HG03108 (cell line): ENCODE data around the gene ASPDH.

Experiments used
- ATAC-seq: cut with Tn5 transposase; IDR thresholded peaks from one replicate; pipeline ENCODE4 v1.9.1; 2021; ENCODE audit warnings: moderate library complexity; ENCODE audit not compliant: unreplicated experiment

ASPDH gene

DNA sequence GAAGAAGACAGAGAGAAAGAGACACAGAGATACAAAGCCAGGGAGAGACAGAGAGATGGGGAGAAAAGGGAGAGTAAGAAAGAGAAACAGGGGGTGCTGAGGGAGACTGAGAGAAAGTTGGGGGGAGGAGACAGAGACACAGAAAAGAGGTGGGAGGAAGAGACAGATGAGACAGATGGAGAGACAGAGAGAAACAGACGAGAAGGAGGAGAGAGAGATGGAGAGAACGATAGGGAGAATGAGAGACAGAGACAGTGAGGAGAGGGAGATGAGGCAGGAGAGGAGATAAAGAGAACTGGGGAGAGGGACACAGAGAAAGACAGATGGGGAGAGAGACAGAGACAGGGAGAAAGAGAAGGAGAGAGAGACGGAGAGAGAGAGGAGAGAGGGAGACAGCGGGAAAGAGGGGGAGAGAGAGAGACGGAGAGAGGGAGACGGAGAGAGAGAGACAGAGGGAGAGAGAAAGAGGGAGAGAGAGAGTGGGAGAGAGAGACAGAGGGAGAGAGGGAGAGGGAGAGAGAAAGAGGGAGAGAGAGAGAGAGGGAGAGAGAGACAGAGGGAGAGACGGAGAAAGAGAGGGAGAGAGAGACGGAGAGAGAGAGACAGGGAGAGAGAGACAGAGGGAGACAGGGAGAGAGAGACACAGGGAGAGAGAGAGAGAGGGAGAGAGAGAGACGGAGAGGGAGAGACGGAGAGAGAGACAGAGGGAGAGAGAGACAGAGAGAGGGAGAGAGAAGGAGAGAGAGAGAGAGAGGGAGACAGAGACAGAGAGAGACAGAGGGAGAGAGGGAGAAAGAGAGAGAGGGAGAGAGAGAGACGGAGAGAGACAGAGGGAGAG, 15.3 kb downstream of the ASPDH start:
- no peak for ATAC-seq

DNA sequence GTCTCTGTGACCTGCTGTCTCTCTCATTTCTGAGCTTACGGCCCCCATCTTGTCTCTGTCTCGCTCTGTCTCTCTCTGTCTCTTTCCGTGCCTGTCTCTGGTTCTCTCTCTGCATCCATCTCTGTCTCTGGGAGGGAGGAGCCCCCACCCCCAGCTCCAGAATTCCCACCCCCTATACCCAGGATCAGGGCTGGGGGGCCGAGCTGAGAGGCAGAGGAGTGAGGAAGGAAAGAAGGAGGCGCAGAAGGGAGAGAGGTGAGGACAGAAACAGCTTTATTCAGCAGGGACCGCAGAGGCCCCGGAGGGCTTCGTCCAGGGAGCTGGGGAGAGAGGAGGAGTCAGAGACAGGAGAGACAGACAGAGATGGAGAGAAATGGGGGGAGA, 16.7 kb downstream of the ASPDH start:
- ATAC-seq, result no peak

DNA sequence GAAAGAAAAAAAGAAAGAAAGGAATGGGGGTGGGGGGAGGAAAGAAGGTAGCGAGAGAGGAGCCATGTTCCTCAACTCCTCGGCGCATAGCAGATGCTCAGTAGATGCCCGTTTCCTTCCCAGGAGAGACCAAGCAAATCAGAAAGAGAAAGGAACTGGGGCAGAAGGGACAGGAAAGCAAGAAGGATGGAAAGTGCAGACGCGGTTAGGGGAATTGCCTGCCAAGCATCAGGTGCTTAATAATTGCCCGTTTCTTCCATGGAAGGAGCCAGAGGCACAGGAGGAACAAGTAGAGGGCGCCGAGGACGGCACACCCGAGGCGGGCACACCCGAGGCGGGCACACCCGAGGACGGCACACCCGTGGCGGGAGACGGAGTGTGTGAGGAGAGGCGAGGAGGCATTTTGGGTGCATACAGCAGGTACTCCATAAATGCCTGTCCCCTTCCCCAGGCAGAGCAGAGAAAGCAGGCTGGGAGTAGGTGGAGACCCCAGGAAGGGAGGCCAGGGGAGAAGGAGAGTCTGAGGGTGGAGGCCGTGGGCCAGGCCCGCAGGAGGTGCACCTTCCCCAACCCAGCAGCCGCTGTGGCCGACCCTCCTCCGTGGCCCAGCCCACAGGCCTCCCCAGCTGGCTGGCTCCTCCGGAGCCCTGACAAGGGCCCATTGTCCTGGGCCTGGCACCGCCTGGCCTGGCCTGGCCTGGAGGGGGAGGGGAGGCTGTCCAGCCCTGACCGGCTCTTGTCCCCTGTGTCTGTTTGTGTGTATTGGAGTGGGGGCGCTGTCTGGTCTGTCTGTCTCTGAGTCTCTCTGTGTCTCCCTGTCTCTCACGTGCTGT, 17.3 kb downstream of the ASPDH start:
- no peak for ATAC-seq

DNA sequence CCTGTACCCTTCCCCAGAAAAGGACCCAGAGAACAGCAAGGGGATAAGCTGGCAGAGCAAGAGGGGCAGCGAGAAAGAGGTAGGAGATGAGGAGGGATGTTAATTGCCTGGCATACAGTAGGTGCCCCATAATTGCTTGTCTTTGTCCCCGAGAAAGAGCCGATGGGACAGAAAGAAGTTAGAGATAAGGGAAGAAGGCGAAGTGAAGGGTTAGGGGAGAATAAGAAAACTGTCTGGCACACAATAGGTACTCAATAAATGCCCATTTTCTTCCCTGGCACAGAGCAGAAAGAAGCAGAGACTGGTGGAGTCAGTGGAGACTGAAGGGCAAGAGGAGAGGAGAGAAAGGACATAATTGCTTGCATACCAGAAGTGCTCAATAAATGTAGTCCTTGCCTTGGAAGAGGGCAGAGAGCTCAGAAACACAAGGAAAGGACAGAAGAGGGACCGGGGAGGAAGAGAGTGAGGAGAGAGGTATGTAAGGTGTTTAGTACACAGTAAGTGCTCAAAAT, 18.6 kb downstream of the ASPDH start:
- no peak for ATAC-seq

DNA sequence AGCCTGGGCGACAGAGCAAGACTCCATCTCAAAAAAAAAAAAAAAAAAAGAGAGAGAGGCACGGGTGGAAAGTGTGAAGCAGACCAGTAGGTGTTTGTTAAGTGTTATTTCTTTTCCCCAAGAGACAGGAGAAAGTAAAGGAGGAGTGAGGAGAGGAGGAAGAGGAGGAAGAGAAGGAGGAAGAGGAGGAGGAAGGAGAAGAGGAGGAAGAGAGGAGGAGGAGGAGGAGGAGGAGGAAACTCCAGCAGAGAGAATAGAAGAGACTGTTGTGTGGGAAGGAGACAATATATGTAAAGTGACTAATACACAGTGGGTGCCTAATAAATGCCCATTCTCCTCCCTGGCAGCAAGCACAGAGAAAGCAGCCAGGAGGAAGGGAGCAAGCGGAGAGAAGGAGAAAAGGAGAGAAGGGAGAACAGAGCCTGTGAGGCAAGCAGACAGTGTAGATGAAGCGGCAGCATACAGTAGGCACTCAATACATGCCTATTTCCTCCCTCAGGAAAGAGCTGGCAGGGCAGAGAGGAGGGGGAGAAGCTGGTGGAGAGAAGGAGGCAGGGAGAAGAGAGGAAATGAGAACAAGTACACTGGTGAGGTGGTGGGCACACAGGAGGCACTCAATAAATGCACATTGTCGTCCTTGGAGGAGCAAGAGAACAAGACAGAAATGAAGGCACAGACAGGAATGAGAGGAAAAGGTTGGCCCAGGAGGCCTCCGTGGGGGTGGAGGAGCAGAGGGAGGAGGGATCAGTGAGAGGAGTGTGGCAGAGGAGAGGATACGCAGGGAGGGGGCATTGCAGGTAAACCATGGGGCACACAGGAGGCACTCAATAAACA, 19.3 kb downstream of the ASPDH start:
- ATAC-seq, result no peak

DNA sequence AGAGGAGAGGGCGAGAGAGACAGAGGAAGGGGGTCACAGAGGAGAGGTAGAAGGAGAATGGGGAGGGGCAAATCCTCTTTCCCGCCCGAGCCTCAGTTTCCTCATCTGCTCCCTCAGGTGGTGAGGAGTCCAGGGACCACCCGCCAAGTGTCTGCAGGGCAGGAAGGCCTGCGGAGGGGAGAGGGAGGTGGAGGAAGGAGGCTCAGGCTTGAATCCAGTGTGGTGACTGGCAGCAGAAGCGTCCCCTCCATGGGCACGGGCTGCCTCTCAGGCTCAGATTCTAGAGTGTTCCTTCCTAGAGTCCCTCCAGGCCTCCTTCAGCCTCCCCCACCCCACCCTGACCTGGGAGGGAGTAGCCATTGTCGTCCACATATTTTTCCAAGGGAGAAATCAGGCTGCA, 20.5 kb downstream of the ASPDH start:
- no peak for ATAC-seq

DNA sequence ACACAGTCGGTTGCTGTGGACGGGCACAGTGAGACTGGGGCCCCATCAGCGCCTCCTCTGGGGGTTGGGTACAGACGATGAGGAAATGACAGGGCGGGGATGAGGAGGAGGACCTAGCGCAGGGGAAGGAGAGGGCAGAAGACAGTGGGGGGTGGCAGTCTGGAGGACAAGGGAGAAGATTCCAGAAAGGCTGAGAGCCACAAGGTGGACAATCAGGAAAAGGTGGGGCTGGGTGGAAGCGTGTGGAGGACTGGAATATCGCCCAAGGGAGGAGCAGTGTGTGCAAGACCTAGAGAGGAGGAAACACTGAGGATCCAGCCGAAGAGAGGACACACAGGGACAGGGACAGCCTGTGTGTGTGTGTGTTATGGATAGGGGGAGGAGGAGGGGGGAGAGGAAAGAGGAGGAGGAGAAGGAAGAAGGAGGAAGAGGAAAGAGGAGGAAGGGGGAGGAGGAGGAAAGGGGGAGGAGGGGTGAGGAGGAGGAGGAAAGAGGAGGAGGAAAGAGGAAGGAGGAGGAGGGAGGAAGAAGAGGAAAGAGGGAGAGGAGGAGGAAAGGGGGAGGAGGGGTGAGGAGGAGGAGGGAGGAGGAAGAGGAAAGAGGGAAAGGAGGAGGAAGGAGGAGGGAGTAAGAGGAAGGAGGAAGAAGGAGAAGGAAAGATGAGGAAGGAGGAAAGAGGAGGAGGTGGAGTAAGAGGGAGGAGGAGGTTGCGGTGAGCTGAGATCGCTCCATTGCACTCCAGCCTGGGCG, 21.2 kb downstream of the ASPDH start:
- ATAC-seq, result no peak

DNA sequence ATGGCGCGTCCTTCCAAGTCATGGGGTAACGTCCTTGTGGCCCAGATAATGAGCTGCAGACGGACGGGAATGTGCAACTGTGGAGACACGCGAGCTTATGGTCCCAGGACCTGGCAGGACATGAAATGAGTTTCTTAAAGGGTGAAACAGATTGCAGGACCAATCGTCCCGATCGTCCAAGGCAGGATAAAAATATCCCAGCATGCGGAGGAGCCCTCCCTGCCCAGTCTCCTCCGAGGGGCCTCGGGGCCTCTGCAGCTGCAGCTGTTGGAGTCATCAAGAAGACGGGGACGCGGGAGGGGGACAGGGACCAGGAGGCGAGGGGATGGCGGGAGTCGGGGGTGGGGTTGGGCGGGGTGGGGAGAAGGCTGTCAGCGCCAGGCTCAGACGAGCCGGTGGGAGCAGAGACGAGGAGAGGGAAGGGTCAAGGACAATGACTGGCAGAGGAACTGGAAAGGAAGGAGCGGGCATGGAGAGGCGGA, 22.7 kb downstream of the ASPDH start:
- ATAC-seq, result no peak

DNA sequence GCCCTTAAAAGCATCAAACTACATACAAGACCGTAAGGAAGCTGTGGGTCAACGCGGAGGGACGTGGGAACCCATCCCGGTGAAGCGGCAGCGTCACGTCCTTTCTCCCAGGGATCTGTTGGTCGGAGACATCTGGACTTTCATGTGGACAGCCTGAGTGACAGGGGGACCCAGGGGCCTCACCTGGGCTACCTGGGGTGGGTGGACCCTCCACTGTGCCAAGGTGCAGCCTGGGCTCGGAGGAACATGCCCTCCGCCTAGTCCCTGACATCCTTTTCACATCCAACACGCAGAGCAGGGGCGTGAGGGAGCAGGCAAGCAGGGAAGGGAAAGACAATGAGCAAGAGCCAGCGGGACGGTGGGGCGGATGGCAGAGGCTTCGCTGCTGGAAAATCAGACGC, 23.3 kb downstream of the ASPDH start:
- ATAC-seq, result no peak

DNA sequence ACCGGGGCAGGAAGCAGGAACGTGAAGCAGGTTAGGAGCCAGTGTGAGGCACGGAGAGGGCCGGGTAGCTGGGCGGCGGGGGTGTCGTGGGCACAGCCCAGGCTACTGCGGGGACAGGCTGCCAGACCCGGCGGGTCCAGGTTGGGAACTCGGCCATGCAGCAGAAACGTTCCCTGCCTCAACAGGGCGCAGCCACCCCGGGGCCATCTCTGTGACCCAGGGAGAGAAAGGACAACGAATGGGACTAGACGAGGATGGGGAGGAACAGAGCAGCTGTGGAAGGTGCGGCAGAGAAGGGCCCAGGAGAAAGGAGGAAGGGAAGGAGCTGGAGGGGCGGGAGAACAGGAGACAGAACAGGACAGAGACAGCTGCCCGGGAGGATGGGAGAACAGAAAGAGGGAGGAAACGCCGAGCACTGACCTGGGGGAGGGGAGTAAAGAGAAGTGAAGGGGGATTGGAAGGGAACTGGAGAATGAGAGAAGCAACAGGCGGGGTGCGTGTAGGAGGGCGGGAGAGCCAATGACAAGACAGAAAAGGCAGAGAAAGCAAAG, 24.2 kb downstream of the ASPDH start:
- ATAC-seq, result no peak

DNA sequence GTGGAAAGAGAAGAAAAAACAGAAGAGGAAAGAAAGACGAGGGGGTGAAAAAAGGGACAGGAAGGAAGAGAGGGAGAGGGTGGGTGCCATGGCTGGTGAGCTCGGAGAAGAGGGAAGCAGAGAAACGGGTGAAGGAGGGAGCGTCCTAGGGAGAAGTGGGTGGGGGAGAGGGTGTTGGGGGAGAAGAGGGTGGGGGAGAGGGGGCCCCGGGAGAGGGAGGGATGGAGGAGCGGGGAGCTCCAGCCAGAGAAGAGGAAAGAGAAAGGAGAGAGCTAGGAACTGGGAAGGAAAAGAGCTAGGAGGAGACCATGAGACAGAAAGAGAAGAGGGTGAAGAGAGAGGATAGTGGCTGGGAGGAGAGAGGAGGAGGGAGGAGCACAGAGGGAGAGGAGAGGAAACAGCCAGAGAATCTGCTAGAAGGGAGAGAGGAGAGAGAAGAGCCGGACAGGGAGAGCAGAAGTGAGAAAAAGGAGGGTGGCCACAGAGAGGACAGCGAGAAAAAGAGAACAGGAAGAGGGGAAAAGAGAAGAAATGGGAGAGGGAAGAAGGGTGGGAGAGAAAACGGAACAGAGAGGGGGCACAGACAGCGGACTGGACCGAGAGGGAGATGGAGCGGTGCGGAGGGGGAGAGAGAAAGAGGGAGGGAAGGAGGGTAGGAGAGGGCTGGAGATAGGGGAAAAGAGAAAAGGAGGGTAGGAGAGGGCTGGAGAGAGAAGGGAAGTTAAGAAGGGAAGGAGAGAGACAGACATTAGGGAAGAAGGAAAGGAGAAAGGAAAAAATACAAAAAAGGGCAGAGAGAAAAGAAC, 25.1 kb downstream of the ASPDH start:
- ATAC-seq, result no peak

DNA sequence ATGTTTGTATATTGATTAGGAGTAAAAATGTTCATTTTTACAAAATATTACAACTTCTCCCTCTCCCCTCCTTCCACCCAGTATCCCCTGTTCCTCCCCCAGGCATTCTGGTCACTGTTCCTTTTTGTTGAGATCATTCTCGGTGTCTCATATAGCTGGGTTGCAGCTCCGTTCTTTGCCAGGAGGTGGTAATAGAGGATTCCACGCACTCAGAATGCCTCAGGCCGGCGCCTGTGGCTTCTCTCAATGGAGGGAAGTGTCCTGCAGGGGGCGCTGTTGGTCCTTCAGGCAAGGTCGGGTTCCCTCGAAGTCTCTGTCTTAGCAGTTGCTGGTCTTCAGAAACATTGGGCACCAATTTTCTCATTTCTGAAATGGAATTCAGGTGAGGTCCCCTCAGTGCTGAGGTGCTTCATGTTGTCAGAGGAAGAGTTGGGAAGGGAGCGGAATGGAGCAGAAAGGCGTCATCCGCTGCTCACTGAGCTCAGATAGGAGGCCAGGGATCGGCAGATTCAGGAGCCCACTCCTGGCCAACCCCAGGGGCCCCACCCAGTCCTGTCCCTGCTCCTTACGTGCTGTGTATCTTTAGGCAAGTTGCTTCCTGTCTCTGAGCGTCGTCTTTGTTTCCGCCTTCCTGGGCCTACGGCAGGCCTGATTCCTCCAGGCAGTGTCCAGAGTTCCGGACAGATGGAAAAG, 26.7 kb downstream of the ASPDH start:
- no peak for ATAC-seq

DNA sequence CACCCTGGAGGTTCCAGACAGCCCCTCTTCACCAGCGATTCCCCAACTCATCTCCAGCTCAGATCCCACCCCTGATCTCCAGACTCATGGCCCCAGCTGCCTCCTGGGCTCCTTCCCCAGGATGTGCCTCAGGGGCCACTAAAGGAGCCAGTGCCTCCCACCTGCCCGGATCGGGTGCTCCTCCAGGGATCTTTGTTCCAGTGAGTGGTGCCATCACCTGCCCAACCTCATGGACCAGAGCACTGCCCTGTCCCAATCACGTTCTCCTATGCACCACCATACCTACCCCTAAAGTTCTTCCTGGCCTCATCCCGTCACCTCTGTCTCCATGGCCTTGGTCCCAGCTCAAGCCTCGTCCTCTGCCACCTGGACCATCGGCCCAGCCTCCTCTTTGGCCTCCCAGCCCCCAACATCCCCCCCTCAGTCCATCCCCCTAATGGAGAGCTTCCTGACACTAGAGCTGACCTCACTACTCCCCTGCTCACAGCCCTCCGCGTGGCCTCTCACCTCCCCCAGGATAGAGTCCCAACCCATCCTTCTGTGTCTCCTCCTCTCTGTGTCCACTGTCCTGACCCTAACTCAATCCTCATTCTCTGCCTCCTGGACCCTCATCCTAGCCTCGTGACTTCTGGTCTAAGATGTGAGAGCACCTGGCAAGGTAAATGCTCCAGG, 28.3 kb downstream of the ASPDH start:
- no peak for ATAC-seq

DNA sequence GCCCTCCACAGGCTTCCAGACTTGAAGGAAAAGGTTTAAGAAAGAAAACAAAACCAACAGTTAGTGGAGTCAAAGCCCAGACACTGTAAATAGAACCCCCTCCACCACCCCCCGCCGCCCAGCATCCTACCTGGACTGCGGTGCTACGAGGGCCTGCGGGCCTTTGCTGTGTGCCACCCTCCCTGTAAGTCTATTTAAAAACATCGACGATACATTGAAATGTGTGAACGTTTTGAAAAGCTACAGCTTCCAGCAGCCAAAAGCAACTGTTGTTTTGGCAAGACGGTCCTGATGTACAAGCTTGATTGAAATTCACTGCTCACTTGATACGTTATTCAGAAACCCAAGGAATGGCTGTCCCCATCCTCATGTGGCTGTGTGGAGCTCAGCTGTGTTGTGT, 30.8 kb downstream of the ASPDH start:
- no peak for ATAC-seq

DNA sequence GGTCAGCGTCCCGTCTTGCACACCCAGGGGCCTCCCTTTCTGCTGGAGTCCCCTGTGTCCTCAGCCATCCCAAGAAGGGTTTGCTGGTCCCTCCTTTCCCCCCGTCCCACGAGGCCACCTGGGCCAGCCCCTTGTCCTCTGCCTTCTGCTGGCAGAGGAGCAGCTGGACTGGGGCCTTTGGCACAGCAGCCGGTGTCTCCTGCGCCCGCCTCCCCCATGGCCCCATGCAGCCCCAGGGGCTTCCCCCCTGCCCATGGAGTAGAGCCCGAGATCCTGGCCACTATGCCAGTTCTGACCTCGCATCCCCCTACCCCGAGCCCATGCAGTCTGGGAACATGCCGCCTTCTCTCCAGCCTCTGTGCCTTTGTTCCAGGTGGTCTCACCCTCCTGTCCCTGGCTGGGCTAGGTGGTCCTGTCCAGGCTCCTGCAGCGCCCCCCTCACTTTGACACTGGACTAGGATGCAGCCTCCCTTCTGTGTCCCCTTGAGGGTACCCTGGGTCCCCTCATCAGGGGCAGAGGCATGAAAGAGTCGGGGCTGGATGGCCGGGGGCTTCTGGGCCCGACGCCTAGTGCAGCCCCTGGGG, 31.4 kb downstream of the ASPDH start:
- ATAC-seq, result no peak

DNA sequence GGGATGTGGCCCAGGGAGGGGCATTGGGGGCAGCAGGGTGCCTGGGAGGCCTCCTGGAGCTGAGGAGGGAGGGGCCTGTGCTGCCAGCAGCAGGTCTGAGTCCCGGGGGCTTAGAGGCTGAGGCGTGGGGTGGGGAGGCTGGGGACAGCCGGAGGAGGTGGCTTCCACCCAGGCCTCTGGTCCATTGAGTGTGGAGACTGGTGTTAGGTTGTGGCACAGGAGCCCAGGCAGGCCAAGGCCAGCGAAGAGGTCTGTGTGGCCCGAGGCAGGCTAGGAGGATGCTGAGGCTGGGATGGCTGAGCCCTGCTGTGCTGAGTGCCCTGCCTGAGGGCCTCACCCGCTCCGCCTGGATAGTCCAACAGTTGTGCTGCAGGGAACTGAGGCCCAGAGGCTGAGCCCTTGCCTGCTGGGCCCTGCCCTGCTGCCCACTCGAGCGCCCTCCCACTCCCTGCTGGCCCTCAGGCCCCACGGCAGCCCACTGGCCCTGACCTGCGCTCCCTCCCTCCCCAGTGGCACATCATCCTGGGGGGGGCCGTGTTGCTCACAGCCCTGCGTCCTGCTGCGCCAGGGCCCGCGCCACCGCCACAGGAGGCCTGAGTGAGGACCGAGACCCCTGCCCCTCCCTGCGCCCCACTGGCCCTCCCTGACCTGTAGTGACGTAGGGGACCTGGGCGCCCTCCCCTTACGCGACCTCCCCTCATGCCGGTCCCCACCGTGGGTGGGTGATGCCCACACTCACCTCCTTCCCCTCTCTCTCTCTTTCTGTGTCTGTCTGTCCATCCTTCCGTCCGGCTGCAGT, 32.2 kb downstream of the ASPDH start:
- ATAC-seq, result no peak
